SK-N-SH (cell line): ENCODE results near the gene PNPLA8. TPM values are rescaled to one million over a fixed set of nuclear protein-coding genes. Genes with fewer than 3 reads are reported as not detected.

Experiments used
- CTCF ChIA-PET: fragments of 300-600, 350-600 bp; formaldehyde crosslinking; extraction: SDS; loops from one replicate; lab custom pipeline; 2021; lab: Yijun Ruan, JAX
- POLR2A ChIA-PET: fragments of 350-600 bp; sonication (Branson Sonifier 250); formaldehyde crosslinking; extraction: SDS; loops from one replicate; lab custom pipeline; 2020; ENCODE audit warnings: antibody characterized with exemption, inconsistent platforms; lab: Yijun Ruan, JAX
- DNase-seq: peaks from one replicate; pipeline ENCODE4 v3.0.0; 2012
- H2AFZ ChIP-seq: fragments of 200-600 bp; sonication (generic); 2 replicates; pipeline ENCODE4 v1.8.1; 2016; ENCODE audit warnings: antibody characterized with exemption, mild to moderate bottlenecking, low read depth
- H3F3A ChIP-seq: fragments of 200-600 bp; sonication (generic); replicated peaks from 2 replicates; pipeline ENCODE3; 2016; ENCODE audit warnings: antibody characterized with exemption, mild to moderate bottlenecking; ENCODE audit not compliant: insufficient read depth
- H3K27ac ChIP-seq, 2 experiments: fragments of 200-500 bp in 1 of 2; fragments of 200-600 bp in 1 of 2; sonication (Bioruptor generic) in 1 of 2; sonication (generic), shearing (Covaris generic) in 1 of 2; 2 replicates each; pipeline versions ENCODE4 v1.5.1 to v1.6.1; 2014 to 2016; ENCODE audit warnings: low read depth in 2 of 2, inconsistent platforms in 1 of 2, low read length in 1 of 2, mild to moderate bottlenecking in 1 of 2, mixed read lengths in 1 of 2
- H3K27me3 ChIP-seq: fragments of 200-600 bp; sonication (generic), shearing (Covaris generic); 2 replicates; pipeline ENCODE4 v1.6.1; 2016; ENCODE audit warnings: mixed run types; ENCODE audit not compliant: insufficient read depth
- H3K36me3 ChIP-seq, 2 experiments: fragments of 200-500 bp in 1 of 2; fragments of 200-600 bp in 1 of 2; sonication (Bioruptor generic) in 1 of 2; sonication (generic) in 1 of 2; replicated peaks in 1 of 2; 2 replicates each; pipeline versions ENCODE3 to v1.5.1; 2014 to 2016; ENCODE audit warnings: low read length in 1 of 2, mild to moderate bottlenecking in 1 of 2; ENCODE audit not compliant: insufficient read depth in 2 of 2, control insufficient read depth in 1 of 2
- H3K4me1 ChIP-seq, 2 experiments: fragments of 200-500 bp in 1 of 2; fragments of 200-600 bp in 1 of 2; sonication (Bioruptor generic) in 1 of 2; sonication (generic), shearing (Covaris generic) in 1 of 2; 2 replicates each; pipeline versions ENCODE4 v1.5.1 to v1.6.1; 2014 to 2016; ENCODE audit warnings: low read depth in 1 of 2, low read length in 1 of 2, mixed run types in 1 of 2; ENCODE audit not compliant: insufficient read depth in 2 of 2, control insufficient read depth in 1 of 2
- H3K4me2 ChIP-seq: fragments of 200-600 bp; sonication (generic), shearing (Covaris generic); 2 replicates; pipeline ENCODE4 v1.6.1; 2017; ENCODE audit warnings: mixed run types
- H3K4me3 ChIP-seq, 2 experiments: fragments of 200-500 bp in 1 of 2; fragments of 200-600 bp in 1 of 2; sonication (Bioruptor generic) in 1 of 2; sonication (generic), shearing (Covaris generic) in 1 of 2; 2 replicates each; pipeline versions ENCODE4 v1.5.1 to v1.8.1; 2014 to 2016; ENCODE audit warnings: low read depth in 2 of 2, inconsistent platforms in 1 of 2, low read length in 1 of 2, mild to moderate bottlenecking in 1 of 2, mixed read lengths in 1 of 2, moderate library complexity in 1 of 2
- H3K79me2 ChIP-seq: fragments of 200-600 bp; sonication (generic); 2 replicates; pipeline ENCODE4 v1.8.1; 2017; ENCODE audit warnings: mild to moderate bottlenecking; ENCODE audit not compliant: insufficient read depth
- H3K9ac ChIP-seq: fragments of 200-600 bp; sonication (generic); 2 replicates; pipeline ENCODE4 v1.6.1; 2017; ENCODE audit warnings: mixed run types
- H3K9me2 ChIP-seq: fragments of 200-600 bp; sonication (generic); 2 replicates; pipeline ENCODE4 v1.6.1; 2017; ENCODE audit warnings: mixed run types
- H3K9me3 ChIP-seq: fragments of 200-600 bp; sonication (generic); 2 replicates; pipeline ENCODE4 v1.6.1; 2017; ENCODE audit warnings: mixed run types, mild to moderate bottlenecking, moderate library complexity
- H4K20me1 ChIP-seq: fragments of 200-600 bp; sonication (generic); 2 replicates; pipeline ENCODE4 v1.6.1; 2017; ENCODE audit warnings: mild to moderate bottlenecking, mixed run types; ENCODE audit not compliant: insufficient read depth
- CHD2 ChIP-seq: fragments of 150-350 bp; IDR thresholded peaks from 2 replicates; pipeline ENCODE4 v1.6.1; 2018; ENCODE audit warnings: low read length; ENCODE audit not compliant: partially characterized antibody
- ELF1 ChIP-seq: IDR thresholded peaks from 2 replicates; pipeline ENCODE4 v1.4.0; 2012
- EP300 ChIP-seq, 2 experiments: IDR thresholded peaks; 2 replicates each; pipeline versions ENCODE4 v1.4.0 to v1.6.1; 2012; ENCODE audit warnings: borderline replicate concordance in 1 of 2, low read depth in 1 of 2, low read length in 1 of 2
- MXI1 ChIP-seq: IDR thresholded peaks from 2 replicates; pipeline ENCODE4 v1.6.1; 2012; ENCODE audit warnings: mild to moderate bottlenecking, low read depth, low read length, improper control_type of control experiment
- NFIC ChIP-seq: IDR thresholded peaks from 2 replicates; pipeline ENCODE4 v1.4.0; 2012; ENCODE audit warnings: borderline replicate concordance
- NRF1 ChIP-seq: IDR thresholded peaks from 2 replicates; pipeline ENCODE4 v1.6.1; 2012; ENCODE audit warnings: low read depth, mild to moderate bottlenecking, low read length
- RFX5 ChIP-seq: IDR thresholded peaks from 2 replicates; pipeline ENCODE4 v1.6.1; 2012; ENCODE audit warnings: mild to moderate bottlenecking, improper control_type of control experiment, low read length
- TCF12 ChIP-seq: IDR thresholded peaks from 2 replicates; pipeline ENCODE4 v1.4.0; 2012
- YY1 ChIP-seq: IDR thresholded peaks from 2 replicates; pipeline ENCODE4 v1.4.0; 2012; ENCODE audit warnings: low read depth, mild to moderate bottlenecking
- WGBS: methylation state at CpG from one replicate; pipeline ENCODE4 v1.1.6; 2017; ENCODE audit warnings: low lambda C conversion rate; 5-methylcytosine and 5-hydroxymethylcytosine counted together
- polyA plus RNA-seq, 3 experiments: library from polyadenylated mRNA; depleted of rRNA; stranded (reverse); fragments of >200 nt; gene quantifications; 2 replicates each; pipeline ENCODE4 v1.2.3, GENCODE V29; 2012
- TF ChIP-seq, protein P1 (sequence below): IDR thresholded peaks from 2 replicates; pipeline ENCODE4; 2012
- TF ChIP-seq, protein P2 (sequence below): IDR thresholded peaks from 2 replicates; pipeline ENCODE4 v1.4.0; 2012; ENCODE audit warnings: low read depth
- TF ChIP-seq, protein P3 (sequence below): IDR thresholded peaks from 2 replicates; pipeline ENCODE4 v1.4.0; 2012; ENCODE audit warnings: low read depth, borderline replicate concordance
- TF ChIP-seq, protein P4 (sequence below): IDR thresholded peaks from 2 replicates; pipeline ENCODE4 v1.6.1; 2012; ENCODE audit warnings: mild to moderate bottlenecking, low read depth, low read length, moderate library complexity
- TF ChIP-seq, protein P5 (sequence below): fragments of 150-350 bp; IDR thresholded peaks from 2 replicates; pipeline ENCODE4 v1.6.1; 2016; ENCODE audit warnings: mild to moderate bottlenecking, low read depth, low read length

Gene PNPLA8
- polyA plus RNA-seq, 1 of the 3 experiments (the other 2 are of a cell fraction): 7.2 TPM

DNA sequence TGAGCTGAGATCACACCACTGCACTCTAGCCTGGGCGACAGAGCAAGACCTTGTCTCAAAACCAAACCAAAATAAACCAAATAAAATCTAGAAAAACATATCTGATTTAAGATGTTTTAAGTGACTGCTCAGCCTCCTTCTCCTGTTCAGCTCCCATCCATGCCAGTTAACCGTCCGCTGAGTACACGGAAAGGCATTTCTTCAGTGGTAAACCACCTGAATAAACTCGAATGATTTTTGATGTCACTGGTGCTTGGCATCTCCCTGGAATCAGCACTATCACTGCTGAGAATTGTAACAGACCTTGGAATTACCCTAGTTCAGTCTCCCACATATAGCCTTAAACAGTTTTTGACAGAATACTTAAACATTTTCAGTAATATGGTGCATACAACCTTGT is 45.6 kb downstream of the PNPLA8 start:
- Histone ChIP-seq H2AFZ (no peak overlapping the region), H3K27ac (no peak overlapping the region), H3F3A (no peaks in the 10 kb centered on the region), H3K9me2 (0 out of 2 replicates have a peak, but pooled peaks cover 3% of the 10 kb centered on the region), H3K36me3 (peaks cover 27 to 32% of the 10 kb centered on the region in 2 experiments), H3K4me1 (no peaks in the 10 kb centered on the region), H3K9me3 (no peaks in the 10 kb centered on the region), H4K20me1 (no peaks in the 10 kb centered on the region), H3K4me3 (no peak overlapping the region), H3K79me2 (no peaks in the 10 kb centered on the region), H3K9ac (no peak overlapping the region)
- 93% methylated on average over 5 of the region's 5 CpGs for WGBS
- no peak for DNase-seq
- CTCF ChIA-PET: interaction anchor here (0.9 to 1.0 kb wide), 2 partner anchors 16 to 21 kb away, joined by 3 to 4 read pairs; no protein-coding TSS in a partner anchor
- TF ChIP-seq NFIC (no peak), NRF1 (no peak), TCF12 (no peak), CHD2 (no peak), MXI1 (no peak), YY1 (no peak), ELF1 (no peak), EP300 (IDR thresholded peaks at IDR 0.05; ENCODE audit: borderline replicate concordance in 1 of 2, low read depth in 1 of 2, low read length in 1 of 2) (no peak), RFX5 (no peak)
- TF ChIP-seq, protein P1, sequence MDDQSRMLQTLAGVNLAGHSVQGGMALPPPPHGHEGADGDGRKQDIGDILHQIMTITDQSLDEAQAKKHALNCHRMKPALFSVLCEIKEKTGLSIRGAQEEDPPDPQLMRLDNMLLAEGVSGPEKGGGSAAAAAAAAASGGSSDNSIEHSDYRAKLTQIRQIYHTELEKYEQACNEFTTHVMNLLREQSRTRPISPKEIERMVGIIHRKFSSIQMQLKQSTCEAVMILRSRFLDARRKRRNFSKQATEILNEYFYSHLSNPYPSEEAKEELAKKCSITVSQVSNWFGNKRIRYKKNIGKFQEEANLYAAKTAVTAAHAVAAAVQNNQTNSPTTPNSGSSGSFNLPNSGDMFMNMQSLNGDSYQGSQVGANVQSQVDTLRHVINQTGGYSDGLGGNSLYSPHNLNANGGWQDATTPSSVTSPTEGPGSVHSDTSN: no peak
- TF ChIP-seq, protein P2, sequence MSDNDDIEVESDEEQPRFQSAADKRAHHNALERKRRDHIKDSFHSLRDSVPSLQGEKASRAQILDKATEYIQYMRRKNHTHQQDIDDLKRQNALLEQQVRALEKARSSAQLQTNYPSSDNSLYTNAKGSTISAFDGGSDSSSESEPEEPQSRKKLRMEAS: no peak
- TF ChIP-seq, protein P3, sequence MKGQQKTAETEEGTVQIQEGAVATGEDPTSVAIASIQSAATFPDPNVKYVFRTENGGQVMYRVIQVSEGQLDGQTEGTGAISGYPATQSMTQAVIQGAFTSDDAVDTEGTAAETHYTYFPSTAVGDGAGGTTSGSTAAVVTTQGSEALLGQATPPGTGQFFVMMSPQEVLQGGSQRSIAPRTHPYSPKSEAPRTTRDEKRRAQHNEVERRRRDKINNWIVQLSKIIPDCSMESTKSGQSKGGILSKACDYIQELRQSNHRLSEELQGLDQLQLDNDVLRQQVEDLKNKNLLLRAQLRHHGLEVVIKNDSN: no peak
- TF ChIP-seq, protein P4, sequence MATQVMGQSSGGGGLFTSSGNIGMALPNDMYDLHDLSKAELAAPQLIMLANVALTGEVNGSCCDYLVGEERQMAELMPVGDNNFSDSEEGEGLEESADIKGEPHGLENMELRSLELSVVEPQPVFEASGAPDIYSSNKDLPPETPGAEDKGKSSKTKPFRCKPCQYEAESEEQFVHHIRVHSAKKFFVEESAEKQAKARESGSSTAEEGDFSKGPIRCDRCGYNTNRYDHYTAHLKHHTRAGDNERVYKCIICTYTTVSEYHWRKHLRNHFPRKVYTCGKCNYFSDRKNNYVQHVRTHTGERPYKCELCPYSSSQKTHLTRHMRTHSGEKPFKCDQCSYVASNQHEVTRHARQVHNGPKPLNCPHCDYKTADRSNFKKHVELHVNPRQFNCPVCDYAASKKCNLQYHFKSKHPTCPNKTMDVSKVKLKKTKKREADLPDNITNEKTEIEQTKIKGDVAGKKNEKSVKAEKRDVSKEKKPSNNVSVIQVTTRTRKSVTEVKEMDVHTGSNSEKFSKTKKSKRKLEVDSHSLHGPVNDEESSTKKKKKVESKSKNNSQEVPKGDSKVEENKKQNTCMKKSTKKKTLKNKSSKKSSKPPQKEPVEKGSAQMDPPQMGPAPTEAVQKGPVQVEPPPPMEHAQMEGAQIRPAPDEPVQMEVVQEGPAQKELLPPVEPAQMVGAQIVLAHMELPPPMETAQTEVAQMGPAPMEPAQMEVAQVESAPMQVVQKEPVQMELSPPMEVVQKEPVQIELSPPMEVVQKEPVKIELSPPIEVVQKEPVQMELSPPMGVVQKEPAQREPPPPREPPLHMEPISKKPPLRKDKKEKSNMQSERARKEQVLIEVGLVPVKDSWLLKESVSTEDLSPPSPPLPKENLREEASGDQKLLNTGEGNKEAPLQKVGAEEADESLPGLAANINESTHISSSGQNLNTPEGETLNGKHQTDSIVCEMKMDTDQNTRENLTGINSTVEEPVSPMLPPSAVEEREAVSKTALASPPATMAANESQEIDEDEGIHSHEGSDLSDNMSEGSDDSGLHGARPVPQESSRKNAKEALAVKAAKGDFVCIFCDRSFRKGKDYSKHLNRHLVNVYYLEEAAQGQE: no peak
- TF ChIP-seq, protein P5, sequence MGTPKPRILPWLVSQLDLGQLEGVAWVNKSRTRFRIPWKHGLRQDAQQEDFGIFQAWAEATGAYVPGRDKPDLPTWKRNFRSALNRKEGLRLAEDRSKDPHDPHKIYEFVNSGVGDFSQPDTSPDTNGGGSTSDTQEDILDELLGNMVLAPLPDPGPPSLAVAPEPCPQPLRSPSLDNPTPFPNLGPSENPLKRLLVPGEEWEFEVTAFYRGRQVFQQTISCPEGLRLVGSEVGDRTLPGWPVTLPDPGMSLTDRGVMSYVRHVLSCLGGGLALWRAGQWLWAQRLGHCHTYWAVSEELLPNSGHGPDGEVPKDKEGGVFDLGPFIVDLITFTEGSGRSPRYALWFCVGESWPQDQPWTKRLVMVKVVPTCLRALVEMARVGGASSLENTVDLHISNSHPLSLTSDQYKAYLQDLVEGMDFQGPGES: no peak
- TF ChIP-seq, all 33 proteins: peak for 0
- no peak overlapping the region for H3K4me2 ChIP-seq
- POLR2A ChIA-PET: no interaction called here
- H3K27me3 ChIP-seq: no peaks in the 10 kb centered on the region
